ENCODE measurements around the gene KRTAP12-2.
"Not testable (repeated sequence)": the region's sequence is repeated elsewhere in the genome, so short reads cannot be mapped to it uniquely, and the experiment has no call there.

The KRTAP12-2 gene

GRCh38 chr21:44649521-44650100 lies 17.1 kb downstream of the KRTAP12-2 start:
- no peak for DNase-seq

GRCh38 chr21:44648557-44649311 lies 18.0 kb downstream of the KRTAP12-2 start:
- DNase-seq, result no peak

GRCh38 chr21:44647222-44647552 lies 19.5 kb downstream of the KRTAP12-2 start:
- no peak for DNase-seq

- not testable (repeated sequence) for DNase-seq
Observed at GRCh38 chr21:44646366-44647221, 20.1 kb downstream of the KRTAP12-2 start, which contains the start of gene KRTAP10-11. TSS of gene KRTAP10-11 (plus strand) at chr21:44646414. CDS start at chr21:44646459, 45 bp downstream.

- DNase-seq, result no peak
Observed at GRCh38 chr21:44644878-44645277, 21.8 kb downstream of the KRTAP12-2 start.

- no peak for DNase-seq
Observed at GRCh38 chr21:44643741-44644310, 22.9 kb downstream of the KRTAP12-2 start.

- no peak for DNase-seq
Observed at GRCh38 chr21:44640761-44641160, 26.0 kb downstream of the KRTAP12-2 start.

- DNase-seq, result no peak
Observed at GRCh38 chr21:44639331-44639655, 27.4 kb downstream of the KRTAP12-2 start.

- not testable (repeated sequence) for DNase-seq
Observed at GRCh38 chr21:44638506-44639330, 28.0 kb downstream of the KRTAP12-2 start.

- DNase-seq, result not testable (repeated sequence)
Observed at GRCh38 chr21:44637851-44638348, 28.8 kb downstream of the KRTAP12-2 start.

- DNase-seq, result no peak
Observed at GRCh38 chr21:44637018-44637850, 29.5 kb downstream of the KRTAP12-2 start, which contains the start of gene KRTAP10-10. TSS of gene KRTAP10-10 (plus strand) at chr21:44637356. CDS start at chr21:44637418, 62 bp downstream.

- no peak for DNase-seq
Observed at GRCh38 chr21:44636209-44637017, 30.3 kb downstream of the KRTAP12-2 start.

- no peak for DNase-seq
Observed at GRCh38 chr21:44632067-44632466, 34.7 kb downstream of the KRTAP12-2 start.

- DNase-seq, result no peak
Observed at GRCh38 chr21:44630440-44630839, 36.3 kb downstream of the KRTAP12-2 start.

- no peak for DNase-seq
Observed at GRCh38 chr21:44628707-44629391, 37.9 kb downstream of the KRTAP12-2 start.

- DNase-seq, result not testable (repeated sequence)
Observed at GRCh38 chr21:44627831-44628233, 38.9 kb downstream of the KRTAP12-2 start.

GRCh38 chr21:44627181-44627822 lies 39.4 kb downstream of the KRTAP12-2 start:
- not testable (repeated sequence) for DNase-seq

- DNase-seq, result no peak
Observed at GRCh38 chr21:44626673-44627143, 40.0 kb downstream of the KRTAP12-2 start, which contains the start of gene KRTAP10-9. TSS of gene KRTAP10-9 (plus strand) at chr21:44627093. CDS start at chr21:44627172, 79 bp downstream.

All from fibroblast of skin of abdomen (primary cell).